Spinal cord (tissue), 10 donors: ENCODE measurements around the gene SPRR1A. TPM values are rescaled to one million over a fixed set of nuclear protein-coding genes. Genes with fewer than 3 reads are reported as not detected.

Source experiments
- DNase-seq, 6 donors: peaks; one replicate each; pipeline versions ENCODE4 v3.0.0 to v3.0.0-alpha.2; 2013 to 2015; ENCODE audit warnings: low spot score in 6 of 6, low read depth in 4 of 6
- H3K27ac ChIP-seq: one replicate; pipeline ENCODE4 v1.5.1; 2013; ENCODE audit warnings: low read depth, low read length, control low read depth
- H3K27me3 ChIP-seq: one replicate; pipeline ENCODE4 v1.6.1; 2013; ENCODE audit warnings: low read length; ENCODE audit not compliant: control insufficient read depth, insufficient read depth
- H3K36me3 ChIP-seq: one replicate; pipeline ENCODE4 v1.6.1; 2013; ENCODE audit warnings: low read length; ENCODE audit not compliant: control insufficient read depth, insufficient read depth
- H3K4me1 ChIP-seq: one replicate; pipeline ENCODE4 v1.6.1; 2013; ENCODE audit warnings: low read length; ENCODE audit not compliant: control insufficient read depth, insufficient read depth
- H3K4me3 ChIP-seq: one replicate; pipeline ENCODE4 v1.5.1; 2013; ENCODE audit warnings: low read depth, low read length, control low read depth
- H3K9me3 ChIP-seq: one replicate; pipeline ENCODE4 v1.6.1; 2013; ENCODE audit warnings: low read length; ENCODE audit not compliant: control insufficient read depth, insufficient read depth
- WGBS: methylation state at CpG from one replicate; pipeline ENCODE4 v1.1.5; 2013; ENCODE audit warnings: missing lambda C conversion rate; ENCODE audit not compliant: insufficient coverage; 5-methylcytosine and 5-hydroxymethylcytosine counted together
- polyA plus RNA-seq, 2 donors: library from polyadenylated mRNA; unstranded; fragments of 120-200 nt; gene quantifications; one replicate each; pipeline ENCODE4 v1.2.1, GENCODE V29; 2013; ENCODE audit not compliant: insufficient read length in 2 of 2
- small RNA-seq: library from RNA; depleted of rRNA; stranded (forward); fragments of <200 nt; gene quantifications from one replicate; pipeline ENCODE3, GENCODE V24; 2014; ENCODE audit warnings: low replicate concordance
- total RNA-seq, 2 donors: library from RNA; depleted of rRNA in 1 of 2; stranded (reverse); fragments of 120-200 nt in 1 of 2; fragments of >200 nt in 1 of 2; gene quantifications; one replicate each; pipeline versions ENCODE4 v1.2.3 to v1.2.4, GENCODE V29; 2013 to 2014
- donor health status: healthy.

The SPRR1A gene
- total and polyA plus RNA-seq, 4 donors, result not detected

- H3K4me3 ChIP-seq, result no peak overlapping the region
- no peaks in the 10 kb centered on the region for H3K36me3 ChIP-seq
- no peaks in the 10 kb centered on the region for H3K9me3 ChIP-seq
- H3K27ac ChIP-seq, result no peak overlapping the region
- no peaks in the 10 kb centered on the region for H3K4me1 ChIP-seq
- DNase-seq, result no peak
- no peaks in the 10 kb centered on the region for H3K27me3 ChIP-seq
- 97% methylated on average over 7 of the region's 7 CpGs for WGBS
These were observed 39.2 kb downstream of the SPRR1A start for GRCh38 chr1:153023109-153023508.

GRCh38 chr1:153024413-153024812 is 40.5 kb downstream of the SPRR1A start:
- H3K27ac ChIP-seq, result no peak overlapping the region
- no CpG with 5 or more reads among the region's 1 CpG for WGBS
- no peaks in the 10 kb centered on the region for H3K27me3 ChIP-seq
- DNase-seq, result no peak
- no peaks in the 10 kb centered on the region for H3K36me3 ChIP-seq
- H3K9me3 ChIP-seq, result no peaks in the 10 kb centered on the region
- H3K4me3 ChIP-seq, result no peak overlapping the region
- no peaks in the 10 kb centered on the region for H3K4me1 ChIP-seq

- H3K36me3 ChIP-seq, result no peaks in the 10 kb centered on the region
- no peaks in the 10 kb centered on the region for H3K4me1 ChIP-seq
- no CpG with 5 or more reads among the region's 1 CpG for WGBS
- no peaks in the 10 kb centered on the region for H3K9me3 ChIP-seq
- DNase-seq, result no peak
- no peak overlapping the region for H3K4me3 ChIP-seq
- H3K27ac ChIP-seq, result no peak overlapping the region
- no peaks in the 10 kb centered on the region for H3K27me3 ChIP-seq
These were observed 41.9 kb downstream of the SPRR1A start for GRCh38 chr1:153025797-153026196.

DNA sequence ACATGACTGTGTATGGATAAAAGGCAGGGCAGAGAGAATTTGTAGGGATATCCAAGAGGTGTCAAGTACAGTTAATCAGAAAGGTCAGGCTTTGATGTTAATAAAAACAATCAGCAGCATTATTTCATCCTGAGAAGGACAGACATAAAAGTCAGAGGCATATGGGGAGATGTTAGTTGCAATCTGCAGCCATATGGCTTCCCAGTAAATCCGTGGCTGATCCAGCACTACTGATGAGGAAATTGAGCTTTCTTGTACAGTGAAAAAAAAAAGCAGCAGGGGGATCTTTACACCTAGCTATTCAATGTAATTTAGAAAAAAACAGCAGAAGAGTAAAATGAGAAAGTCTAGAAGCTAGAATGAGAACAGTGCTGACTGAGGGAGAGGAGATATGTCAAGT is 44.9 kb downstream of the SPRR1A start:
- Histone ChIP-seq H3K36me3 (no peaks in the 10 kb centered on the region), H3K27ac (no peak overlapping the region), H3K4me1 (no peaks in the 10 kb centered on the region), H3K9me3 (no peaks in the 10 kb centered on the region), H3K27me3 (no peaks in the 10 kb centered on the region), H3K4me3 (no peak overlapping the region)
- no CpG with 5 or more reads among the region's 1 CpG for WGBS
- peak in 1 of 6 donors; percentile 22 for DNase-seq

DNA sequence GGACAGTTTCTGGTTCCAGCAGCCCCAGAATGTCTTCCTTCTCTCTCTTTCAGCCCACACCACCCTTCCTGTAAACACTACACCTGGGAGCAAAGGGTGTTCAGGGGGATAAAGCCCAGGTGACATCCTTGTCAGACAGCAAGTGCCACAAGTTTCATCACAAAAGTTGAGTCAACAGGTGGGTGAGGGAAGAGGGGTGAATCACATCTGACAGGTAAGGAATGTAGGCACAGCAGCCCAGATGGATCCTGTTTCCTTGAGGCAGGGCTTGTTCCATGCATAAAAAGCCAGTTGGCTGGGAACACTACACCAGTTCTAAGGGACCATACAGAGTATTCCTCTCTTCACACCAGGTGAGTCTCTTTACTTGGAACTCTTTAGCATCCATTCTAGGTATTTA is 47.0 kb downstream of the SPRR1A start, which contains the start of gene SPRR1B:
Gene SPRR1B, plus strand, starts transcription at position 309 of the 400 bp plus-strand sequence. CDS start 1,143 bp downstream, outside the sequence.
- Histone ChIP-seq H3K4me3 (no peak within 1 kb of the TSS), H3K27ac (no peak within 1 kb of the TSS), H3K4me1 (no peaks in the 10 kb centered on the region), H3K36me3 (no peaks in the 10 kb centered on the region), H3K9me3 (no peaks in the 10 kb centered on the region), H3K27me3 (no peaks in the 10 kb centered on the region)
- DNase-seq, result no peak

DNA sequence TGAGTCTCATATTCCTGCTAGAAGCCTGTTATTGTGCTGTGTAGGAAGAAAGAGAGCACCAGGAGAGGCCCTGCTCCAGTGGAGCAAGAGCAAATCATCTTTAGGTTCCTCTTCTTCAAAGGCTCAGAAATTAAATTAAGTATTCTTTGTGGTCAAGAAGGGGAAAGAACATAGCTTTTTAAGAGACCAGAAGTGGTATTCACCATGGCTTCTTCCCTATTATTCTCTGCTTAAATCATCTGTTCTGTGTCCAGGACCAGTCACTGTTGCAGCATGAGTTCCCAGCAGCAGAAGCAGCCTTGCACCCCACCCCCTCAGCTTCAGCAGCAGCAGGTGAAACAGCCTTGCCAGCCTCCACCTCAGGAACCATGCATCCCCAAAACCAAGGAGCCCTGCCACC is 48.2 kb downstream of the SPRR1A start:
- no peak overlapping the region for H3K4me3 ChIP-seq
- no peaks in the 10 kb centered on the region for H3K27me3 ChIP-seq
- no peaks in the 10 kb centered on the region for H3K4me1 ChIP-seq
- no peak for DNase-seq
- H3K27ac ChIP-seq, result no peak overlapping the region
- H3K9me3 ChIP-seq, result no peaks in the 10 kb centered on the region
- H3K36me3 ChIP-seq, result no peaks in the 10 kb centered on the region

- Histone ChIP-seq H3K4me3 (no peak overlapping the region), H3K4me1 (no peaks in the 10 kb centered on the region), H3K36me3 (no peaks in the 10 kb centered on the region), H3K27me3 (no peaks in the 10 kb centered on the region), H3K9me3 (no peaks in the 10 kb centered on the region), H3K27ac (no peak overlapping the region)
- DNase-seq, result no peak
- WGBS, result 57% methylated on average over 1 of the region's 3 CpGs
These were observed 48.9 kb downstream of the SPRR1A start for GRCh38 chr1:153032677-153033308.

DNA sequence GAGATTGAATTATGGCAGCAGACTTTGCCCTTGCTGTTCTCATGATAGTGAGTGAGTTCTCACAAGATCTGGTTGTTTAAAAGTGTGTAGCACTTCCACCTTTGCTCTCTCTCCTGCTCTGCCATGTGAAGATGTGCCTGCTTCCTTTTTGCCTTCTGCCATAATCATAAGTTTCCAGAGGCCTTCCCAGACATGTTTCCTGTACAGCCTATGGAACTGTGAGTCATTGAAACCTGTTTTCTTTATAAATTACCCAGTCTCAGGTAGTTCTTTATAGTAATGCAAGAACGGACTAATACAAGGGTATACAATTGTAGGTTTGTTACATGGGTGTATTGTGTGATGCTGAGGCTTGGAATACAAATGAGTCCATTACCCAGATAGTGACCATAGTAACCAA is 51.3 kb downstream of the SPRR1A start:
- Histone ChIP-seq H3K9me3 (no peaks in the 10 kb centered on the region), H3K36me3 (no peaks in the 10 kb centered on the region), H3K27me3 (no peaks in the 10 kb centered on the region), H3K4me1 (no peaks in the 10 kb centered on the region), H3K27ac (no peak overlapping the region), H3K4me3 (no peak overlapping the region)
- DNase-seq, result no peak
- WGBS, result no CpG with 5 or more reads among the region's 1 CpG

Small RNA genes within 50 kb of the gene (small RNA-seq; reads per million reads assigned to genes)
- gene AL356867.1 (not detected), gene RF00322 (not detected), gene SPRR1A (not detected)

Other genes starting within 250 kb of the SPRR1A start
- gene KPRP, start 226.1 kb upstream of the SPRR1A start, total RNA-seq, result not detected
- gene KPRP, start 226.1 kb upstream of the SPRR1A start, polyA plus RNA-seq, result not detected
- not detected for gene LCE1F, start 208.9 kb upstream of the SPRR1A start, total RNA-seq
- not detected for gene LCE1F, start 208.9 kb upstream of the SPRR1A start, polyA plus RNA-seq
- not detected for gene LCE1E, start 197.8 kb upstream of the SPRR1A start, total RNA-seq
- not detected for gene LCE1E, start 197.8 kb upstream of the SPRR1A start, polyA plus RNA-seq
- not detected for gene LCE1D, start 187.4 kb upstream of the SPRR1A start, total RNA-seq
- under 1 TPM in 1 of 2 donors, not detected in 1; 0.39 TPM for gene LCE1D, start 187.4 kb upstream of the SPRR1A start, polyA plus RNA-seq
- not detected for gene LCE1C, start 177.4 kb upstream of the SPRR1A start, total RNA-seq
- not detected for gene LCE1C, start 177.4 kb upstream of the SPRR1A start, polyA plus RNA-seq
- gene LCE1B, start 172.1 kb upstream of the SPRR1A start, total RNA-seq, result not detected
- gene LCE1B, start 172.1 kb upstream of the SPRR1A start, polyA plus RNA-seq, result not detected
- not detected for gene LCE1A, start 156.6 kb upstream of the SPRR1A start, total RNA-seq
- not detected for gene LCE1A, start 156.6 kb upstream of the SPRR1A start, polyA plus RNA-seq
- not detected for gene LCE6A, start 141.2 kb upstream of the SPRR1A start, total RNA-seq
- gene LCE6A, start 141.2 kb upstream of the SPRR1A start, polyA plus RNA-seq, result not detected
- not detected for gene LCE7A, start 124.1 kb upstream of the SPRR1A start, total RNA-seq
- not detected for gene LCE7A, start 124.1 kb upstream of the SPRR1A start, polyA plus RNA-seq
- not detected for gene SMCP, start 105.8 kb upstream of the SPRR1A start, total RNA-seq
- not detected for gene SMCP, start 105.8 kb upstream of the SPRR1A start, polyA plus RNA-seq
- gene IVL, start 75.5 kb upstream of the SPRR1A start, total RNA-seq, result not detected
- gene IVL, start 75.5 kb upstream of the SPRR1A start, polyA plus RNA-seq, result not detected
- gene SPRR5, start 36.9 kb upstream of the SPRR1A start, total RNA-seq, result not detected
- gene SPRR5, start 36.9 kb upstream of the SPRR1A start, polyA plus RNA-seq, result not detected
- not detected for gene SPRR4, start 13.4 kb upstream of the SPRR1A start, total RNA-seq
- not detected for gene SPRR4, start 13.4 kb upstream of the SPRR1A start, polyA plus RNA-seq
- gene SPRR3, start 17.7 kb downstream of the SPRR1A start, total RNA-seq, result under 1 TPM in 1 of 2 donors, not detected in 1; 0.39 TPM
- gene SPRR3, start 17.7 kb downstream of the SPRR1A start, polyA plus RNA-seq, result under 1 TPM; 0.24 to 0.49 TPM
- not detected for gene SPRR1B, start 47.1 kb downstream of the SPRR1A start, total RNA-seq
- gene SPRR1B, start 47.1 kb downstream of the SPRR1A start, polyA plus RNA-seq, result not detected
- not detected for gene SPRR2D, start 57.0 kb downstream of the SPRR1A start, total RNA-seq
- gene SPRR2D, start 57.0 kb downstream of the SPRR1A start, polyA plus RNA-seq, result not detected
- not detected for gene SPRR2A, start 73.4 kb downstream of the SPRR1A start, total RNA-seq
- not detected for gene SPRR2A, start 73.4 kb downstream of the SPRR1A start, polyA plus RNA-seq
- gene SPRR2B, start 87.5 kb downstream of the SPRR1A start, total RNA-seq, result not detected
- gene SPRR2B, start 87.5 kb downstream of the SPRR1A start, polyA plus RNA-seq, result not detected
- not detected for gene SPRR2E, start 110.4 kb downstream of the SPRR1A start, total RNA-seq
- not detected for gene SPRR2E, start 110.4 kb downstream of the SPRR1A start, polyA plus RNA-seq
- under 1 TPM in 1 of 2 donors, not detected in 1; 0.22 TPM for gene SPRR2F, start 129.4 kb downstream of the SPRR1A start, total RNA-seq
- gene SPRR2F, start 129.4 kb downstream of the SPRR1A start, polyA plus RNA-seq, result 1 to 10 TPM; 1.3 TPM
- gene SPRR2G, start 166.8 kb downstream of the SPRR1A start, total RNA-seq, result not detected
- gene SPRR2G, start 166.8 kb downstream of the SPRR1A start, polyA plus RNA-seq, result under 1 TPM in 1 of 2 donors, not detected in 1; 0.39 TPM
- not detected for gene LELP1, start 219.3 kb downstream of the SPRR1A start, total RNA-seq
- not detected for gene LELP1, start 219.3 kb downstream of the SPRR1A start, polyA plus RNA-seq
- not detected for gene PRR9, start 233.5 kb downstream of the SPRR1A start, total RNA-seq
- not detected for gene PRR9, start 233.5 kb downstream of the SPRR1A start, polyA plus RNA-seq